Esophagus squamous epithelium (tissue), 5 donors: ENCODE results near the gene TJAP1. TPM values are rescaled to one million over a fixed set of nuclear protein-coding genes. Genes with fewer than 3 reads are reported as not detected.

Experiments used
- DNase-seq: peaks from one replicate; lab custom pipeline; 2025; lab: John Stamatoyannopoulos, UW
- H3K27ac ChIP-seq, 4 donors: fragments of 200-600 bp; sonication (generic); one replicate each; pipeline ENCODE4 v1.5.1; 2016 to 2019; ENCODE audit warnings: mild to moderate bottlenecking in 1 of 4
- H3K27me3 ChIP-seq, 4 donors: fragments of 200-600 bp; sonication (generic); 1 replicate in 3 of 4; 2 replicates in 1 of 4; pipeline versions ENCODE4 v1.5.1 to v1.6.0; 2017 to 2021; ENCODE audit warnings: antibody characterized with exemption in 1 of 4
- H3K36me3 ChIP-seq, 3 donors: fragments of 200-600 bp; sonication (generic); one replicate each; pipeline ENCODE4 v1.5.1; 2016 to 2019
- H3K4me1 ChIP-seq, 3 donors: fragments of 200-600 bp; sonication (generic); one replicate each; pipeline ENCODE4 v1.5.1; 2017 to 2019
- H3K4me3 ChIP-seq, 4 donors: fragments of 200-600 bp; sonication (generic); 1 replicate in 3 of 4; 2 replicates in 1 of 4; pipeline ENCODE4 v1.5.1; 2016 to 2019; ENCODE audit warnings: mild to moderate bottlenecking in 2 of 4, moderate library complexity in 1 of 4
- H3K9me3 ChIP-seq, 3 donors: fragments of 200-600 bp; sonication (generic); one replicate each; pipeline ENCODE4 v1.5.1; 2016 to 2019
- POLR2A ChIP-seq, 4 donors: fragments of 450-650 bp; IDR thresholded peaks; one replicate each; pipeline ENCODE4 v1.6.1; 2017; ENCODE audit warnings: antibody characterized with exemption in 4 of 4, mild to moderate bottlenecking in 4 of 4, moderate library complexity in 3 of 4
- WGBS, 2 donors: methylation state at CpG; one replicate each; pipeline ENCODE4 v1.1.5; 2018; 5-methylcytosine and 5-hydroxymethylcytosine counted together
- intact Hi-C: fragments of 100-400 bp; cut with DNase I; formaldehyde crosslinking; loops from one replicate; pipeline ENCODE4 v1.15.0; 2022
- total RNA-seq, 4 donors: library from RNA; depleted of rRNA; stranded (reverse); fragments of >200 nt; gene quantifications; one replicate each; pipeline ENCODE4 v1.1.0, GENCODE V29; 2016
- TF ChIP-seq, protein P1 (sequence below), 6 experiments: fragments of 450-650 bp in 4 of 6; fragments of 200-600 bp in 2 of 6; sonication (generic) in 2 of 6; IDR thresholded peaks; one replicate each; pipeline ENCODE4 v1.5.1; 2016 to 2019; ENCODE audit warnings: antibody characterized with exemption in 6 of 6, mild to moderate bottlenecking in 4 of 6, moderate library complexity in 4 of 6
- donor health status: DM: yes; HTN: yes; CAD: no.

The TJAP1 gene
- total RNA-seq, 4 donors from 2014 or later, result 9.5 to 20.2 (median 10.9) TPM

DNA sequence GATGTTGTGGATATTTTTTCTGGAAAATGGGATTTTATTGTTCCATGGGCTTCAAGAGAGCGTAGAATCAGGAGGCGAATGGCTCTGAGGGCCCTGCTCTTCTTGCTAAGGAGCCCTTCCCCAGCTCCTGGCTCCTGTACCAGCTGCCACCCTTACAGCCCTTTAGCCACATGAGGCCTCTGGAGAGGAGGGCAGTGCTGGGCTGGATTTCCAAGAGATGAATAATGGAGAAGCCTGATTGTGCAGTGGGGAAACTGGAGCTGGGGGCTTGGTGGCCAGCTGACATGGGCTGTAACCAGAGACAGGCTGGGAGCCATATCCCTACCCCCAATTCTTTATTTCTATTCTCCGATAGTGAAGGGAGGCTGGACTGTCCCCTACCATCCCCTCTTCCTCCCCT lies 23.6 kb downstream of the TJAP1 start:
- peaks cover 37 to 87% (median 39%) of the 10 kb centered on the region in 3 donors for H3K36me3 ChIP-seq
- H3K4me3 ChIP-seq, result no peak overlapping the region
- intact Hi-C loops, result loop anchor here (10.0 kb wide), 1 partner anchor 236 kb away; no protein-coding TSS in a partner anchor
- DNase-seq, result no peak
- H3K9me3 ChIP-seq, result no peaks in the 10 kb centered on the region
- no peaks in the 10 kb centered on the region for H3K27me3 ChIP-seq
- H3K27ac ChIP-seq, result no peak overlapping the region
- H3K4me1 ChIP-seq, result peaks cover 2 to 23% (median 19%) of the 10 kb centered on the region in 3 donors
- 96 to 100% methylated on average over 3 of the region's 3 CpGs for WGBS, 2 donors
- TF ChIP-seq POLR2A (IDR thresholded peaks at IDR 0.05), result no peak
- TF ChIP-seq, protein P1, sequence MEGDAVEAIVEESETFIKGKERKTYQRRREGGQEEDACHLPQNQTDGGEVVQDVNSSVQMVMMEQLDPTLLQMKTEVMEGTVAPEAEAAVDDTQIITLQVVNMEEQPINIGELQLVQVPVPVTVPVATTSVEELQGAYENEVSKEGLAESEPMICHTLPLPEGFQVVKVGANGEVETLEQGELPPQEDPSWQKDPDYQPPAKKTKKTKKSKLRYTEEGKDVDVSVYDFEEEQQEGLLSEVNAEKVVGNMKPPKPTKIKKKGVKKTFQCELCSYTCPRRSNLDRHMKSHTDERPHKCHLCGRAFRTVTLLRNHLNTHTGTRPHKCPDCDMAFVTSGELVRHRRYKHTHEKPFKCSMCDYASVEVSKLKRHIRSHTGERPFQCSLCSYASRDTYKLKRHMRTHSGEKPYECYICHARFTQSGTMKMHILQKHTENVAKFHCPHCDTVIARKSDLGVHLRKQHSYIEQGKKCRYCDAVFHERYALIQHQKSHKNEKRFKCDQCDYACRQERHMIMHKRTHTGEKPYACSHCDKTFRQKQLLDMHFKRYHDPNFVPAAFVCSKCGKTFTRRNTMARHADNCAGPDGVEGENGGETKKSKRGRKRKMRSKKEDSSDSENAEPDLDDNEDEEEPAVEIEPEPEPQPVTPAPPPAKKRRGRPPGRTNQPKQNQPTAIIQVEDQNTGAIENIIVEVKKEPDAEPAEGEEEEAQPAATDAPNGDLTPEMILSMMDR (IDR thresholded peaks at IDR 0.05), result no peak

GRCh38 chr6:43502666-43503065 lies 25.3 kb downstream of the TJAP1 start:
- intact Hi-C loops, result loop anchor here (10.0 kb wide), 1 partner anchor 238 kb away; no protein-coding TSS in a partner anchor
- Histone ChIP-seq H3K4me1 (peaks cover 0 to 33% (median 9%) of the 10 kb centered on the region in 3 donors), H3K27ac (no peak overlapping the region), H3K27me3 (peaks cover 0 to 7% (median 0%) of the 10 kb centered on the region in 4 donors), H3K36me3 (peaks cover 37 to 86% (median 38%) of the 10 kb centered on the region in 3 donors), H3K9me3 (no peaks in the 10 kb centered on the region), H3K4me3 (no peak overlapping the region)
- TF ChIP-seq, protein P1 (IDR thresholded peaks at IDR 0.05), result no peak
- no peak for TF ChIP-seq POLR2A (IDR thresholded peaks at IDR 0.05)
- WGBS, 2 donors, result 67 to 100% methylated on average over 1 to 2 of the region's 4 CpGs
- DNase-seq, result no peak

DNA sequence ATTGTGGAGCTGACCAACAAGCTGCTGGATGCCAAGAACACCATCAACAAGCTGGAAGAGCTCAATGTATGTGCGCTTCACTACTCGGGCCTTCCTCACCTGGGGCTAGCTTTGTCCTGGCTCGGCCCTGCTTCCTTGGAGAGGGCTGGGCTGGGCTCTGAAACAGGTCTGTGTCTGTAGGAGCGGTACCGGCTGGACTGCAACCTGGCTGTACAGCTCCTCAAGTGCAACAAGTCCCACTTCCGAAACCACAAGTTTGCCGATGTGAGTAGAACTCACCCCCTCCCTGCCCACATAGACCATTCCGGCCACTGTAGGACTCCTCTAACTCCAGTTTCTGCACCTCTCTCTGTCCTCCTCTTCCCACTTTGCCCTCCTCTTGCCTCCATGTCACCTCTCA lies 26.1 kb downstream of the TJAP1 start:
- H3K4me1 ChIP-seq, result peaks cover 0 to 36% (median 9%) of the 10 kb centered on the region in 3 donors
- DNase-seq, result no peak
- peaks cover 35 to 78% (median 37%) of the 10 kb centered on the region in 3 donors for H3K36me3 ChIP-seq
- no peaks in the 10 kb centered on the region for H3K9me3 ChIP-seq
- intact Hi-C loops, result loop anchor here (10.0 kb wide), 1 partner anchor 239 kb away; no protein-coding TSS in a partner anchor
- no peak overlapping the region for H3K4me3 ChIP-seq
- TF ChIP-seq POLR2A (IDR thresholded peaks at IDR 0.05), result no peak
- TF ChIP-seq, protein P1 (IDR thresholded peaks at IDR 0.05), result no peak
- peaks cover 0 to 14% (median 0%) of the 10 kb centered on the region in 4 donors for H3K27me3 ChIP-seq
- no peak overlapping the region for H3K27ac ChIP-seq
- WGBS, 2 donors, result 80 to 88% methylated on average over 6 to 8 of the region's 8 CpGs

DNA sequence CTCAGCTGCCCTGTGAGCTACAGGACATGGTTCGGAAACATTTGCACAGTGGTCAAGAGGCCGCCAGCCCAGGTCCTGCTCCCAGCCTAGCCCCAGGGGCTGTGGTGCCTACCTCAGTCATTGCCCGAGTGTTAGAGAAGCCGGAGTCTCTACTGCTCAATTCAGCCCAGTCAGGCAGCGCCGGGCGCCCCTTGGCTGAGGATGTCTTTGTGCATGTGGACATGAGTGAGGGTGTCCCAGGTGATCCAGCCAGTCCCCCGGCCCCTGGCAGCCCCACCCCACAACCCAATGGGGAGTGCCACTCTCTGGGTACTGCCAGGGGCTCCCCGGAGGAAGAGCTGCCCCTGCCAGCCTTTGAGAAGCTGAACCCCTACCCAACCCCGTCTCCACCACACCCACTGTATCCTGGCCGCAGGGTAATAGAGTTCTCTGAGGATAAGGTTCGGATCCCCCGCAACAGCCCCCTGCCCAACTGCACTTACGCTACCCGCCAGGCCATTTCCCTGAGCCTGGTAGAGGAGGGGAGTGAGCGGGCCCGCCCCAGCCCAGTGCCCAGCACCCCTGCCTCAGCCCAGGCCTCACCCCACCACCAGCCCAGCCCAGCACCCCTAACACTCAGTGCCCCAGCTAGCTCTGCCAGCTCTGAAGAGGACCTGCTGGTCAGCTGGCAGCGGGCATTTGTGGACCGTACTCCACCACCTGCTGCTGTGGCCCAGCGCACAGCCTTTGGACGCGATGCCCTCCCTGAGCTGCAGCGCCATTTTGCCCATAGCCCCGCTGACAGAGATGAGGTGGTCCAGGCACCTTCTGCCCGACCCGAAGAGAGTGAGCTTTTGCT lies 27.6 kb downstream of the TJAP1 start:
- no peak overlapping the region for H3K27ac ChIP-seq
- peaks cover 10 to 36% (median 13%) of the 10 kb centered on the region in 3 donors for H3K4me1 ChIP-seq
- peaks cover 20 to 63% (median 23%) of the 10 kb centered on the region in 3 donors for H3K36me3 ChIP-seq
- TF ChIP-seq, protein P1 (IDR thresholded peaks at IDR 0.05), result no peak
- TF ChIP-seq POLR2A (IDR thresholded peaks at IDR 0.05), result no peak
- no peak overlapping the region for H3K4me3 ChIP-seq
- intact Hi-C loops, result loop anchor here (10.0 kb wide), 1 partner anchor 240 kb away; no protein-coding TSS in a partner anchor
- 84 to 100% methylated on average over 2 to 5 of the region's 26 CpGs for WGBS, 2 donors
- H3K27me3 ChIP-seq, result peaks cover 0 to 29% (median 3%) of the 10 kb centered on the region in 4 donors
- no peak for DNase-seq
- H3K9me3 ChIP-seq, result no peaks in the 10 kb centered on the region

GRCh38 chr6:43505718-43506117 lies 28.3 kb downstream of the TJAP1 start:
- TF ChIP-seq, protein P1 (IDR thresholded peaks at IDR 0.05), result no peak
- TF ChIP-seq POLR2A (IDR thresholded peaks at IDR 0.05), result no peak
- H3K4me3 ChIP-seq, result no peak overlapping the region
- intact Hi-C loops, result loop anchor here (10.0 kb wide), 1 partner anchor 241 kb away; no protein-coding TSS in a partner anchor
- H3K27ac ChIP-seq, result no peak overlapping the region
- H3K4me1 ChIP-seq, result peaks cover 10 to 35% (median 16%) of the 10 kb centered on the region in 3 donors
- DNase-seq, result no peak
- no peaks in the 10 kb centered on the region for H3K9me3 ChIP-seq
- peaks cover 14 to 55% (median 20%) of the 10 kb centered on the region in 3 donors for H3K36me3 ChIP-seq
- WGBS, 2 donors, result 52 to 73% methylated on average over 3 of the region's 6 CpGs
- peaks cover 0 to 29% (median 3%) of the 10 kb centered on the region in 4 donors for H3K27me3 ChIP-seq
